ENCODE measurements around the gene PRPSAP1. TPM values are rescaled to one million over a fixed set of nuclear protein-coding genes. Genes with fewer than 3 reads are reported as not detected.

PRPSAP1 gene
- polyA plus RNA-seq, 1 of the 3 experiments (the other 2 are of a cell fraction) = 118 TPM

- TF ChIP-seq REST (IDR thresholded peaks at IDR 0.05; ENCODE audit: low read depth, low read length) (no peak), RXRA (IDR thresholded peaks at IDR 0.05; ENCODE audit: borderline replicate concordance, low read depth) (no peak)
Measured at GRCh38 chr17:76369804-76370203, 16.1 kb upstream of the PRPSAP1 start (continued).

GRCh38 chr17:76369379-76369778 lies 15.7 kb upstream of the PRPSAP1 start:
- TF ChIP-seq NRF1 (IDR thresholded peaks at IDR 0.05; ENCODE audit: low read depth, low read length) (no peak), SIN3A (IDR thresholded peaks at IDR 0.05; ENCODE audit: borderline replicate concordance, low read depth, low read length) (no peak), GABPA (IDR thresholded peaks at IDR 0.05; ENCODE audit: low read depth) (no peak), CHD2 (IDR thresholded peaks at IDR 0.05; ENCODE audit: low read length, partially characterized antibody) (no peak), RAD21 (IDR thresholded peaks at IDR 0.05; ENCODE audit: low read length) (no peak), MXI1 (IDR thresholded peaks at IDR 0.05; ENCODE audit: low read depth, low read length) (no peak), RXRA (IDR thresholded peaks at IDR 0.05; ENCODE audit: borderline replicate concordance, low read depth) (no peak), FOXM1 (IDR thresholded peaks at IDR 0.05; ENCODE audit: low read depth) (no peak), EZH2phosphoT487 (IDR thresholded peaks at IDR 0.05; ENCODE audit: borderline replicate concordance, low read depth) (no peak), RFX5 (IDR thresholded peaks at IDR 0.05; ENCODE audit: low read length) (no peak), USF1 (IDR thresholded peaks at IDR 0.05; ENCODE audit: borderline replicate concordance, low read depth) (no peak), FOSL2 (IDR thresholded peaks at IDR 0.05; ENCODE audit: borderline replicate concordance, low read depth) (no peak), USF2 (IDR thresholded peaks at IDR 0.05; ENCODE audit: borderline replicate concordance, low read depth, low read length) (no peak), CTCF (IDR thresholded peaks at IDR 0.05) (no peak), YY1 (IDR thresholded peaks at IDR 0.05; ENCODE audit: low read depth) (no peak), EP300 (IDR thresholded peaks at IDR 0.05; ENCODE audit: borderline replicate concordance in 1 of 2, low read depth in 1 of 2, low read length in 1 of 2) (no peak), IRF3 (IDR thresholded peaks at IDR 0.05; ENCODE audit: low read depth, low read length) (no peak), MEF2A (IDR thresholded peaks at IDR 0.05; ENCODE audit: borderline replicate concordance, low read depth) (no peak), NFIC (IDR thresholded peaks at IDR 0.05; ENCODE audit: borderline replicate concordance) (no peak)
- no peaks in the 10 kb centered on the region for H3K9me2 ChIP-seq
- H3F3A ChIP-seq (replicated peaks; ENCODE audit: insufficient read depth) = peaks cover 35% of the 10 kb centered on the region
- 94% methylated on average over 10 of the region's 10 CpGs for WGBS (ENCODE audit: low lambda C conversion rate)
- H3K36me3 ChIP-seq (replicated peaks in 1 of 2; ENCODE audit: control insufficient read depth in 1 of 2, insufficient read depth in 2 of 2, low read length in 1 of 2) = no peaks in the 10 kb centered on the region
- no peaks in the 10 kb centered on the region for H3K79me2 ChIP-seq (ENCODE audit: insufficient read depth)
- no peaks in the 10 kb centered on the region for H3K27me3 ChIP-seq (ENCODE audit: insufficient read depth)
- no peaks in the 10 kb centered on the region for H3K9me3 ChIP-seq
- H3K4me2 ChIP-seq = no peak overlapping the region
- no peak overlapping the region for H3K4me3 ChIP-seq (ENCODE audit: low read depth in 2 of 2, low read length in 1 of 2)
- H3K9ac ChIP-seq = no peak overlapping the region; the same call in 1 of the 2 replicates
- no peak overlapping the region for H2AFZ ChIP-seq (ENCODE audit: low read depth)
- peak overlapping the region; percentile 12 to 87; a peak in 3 of 4 replicates for H3K27ac ChIP-seq (ENCODE audit: low read depth in 2 of 2, low read length in 1 of 2)
- no peaks in the 10 kb centered on the region for H4K20me1 ChIP-seq (ENCODE audit: insufficient read depth)
- ChIA-PET POLR2A (interaction anchor here (3.0 kb wide), 1 partner anchor 16 kb away, joined by 11 read pairs; the partner anchor contains the start of gene PRPSAP1), CTCF (interaction anchor here (0.7 to 6.1 kb wide), 12 partner anchors 9 to 153 kb away, joined by 3 to 114 read pairs (median 4); partner anchors contain the start of genes PRPSAP1 and SPHK1)
- no peak for DNase-seq
- H3K4me1 ChIP-seq (ENCODE audit: control insufficient read depth in 1 of 2, insufficient read depth in 2 of 2, low read depth in 1 of 2, low read length in 1 of 2) = peaks cover 7 to 24% of the 10 kb centered on the region in 2 experiments; a peak in 2 of 4 replicates

All from SK-N-SH (cell line).